Stimulated activated CD4-positive, alpha-beta T cell treated with anti-CD3 and anti-CD28 coated beads, Interleukin-15, amount 100 ng/mL, for 1 hour (primary cell): ENCODE data around the gene PHRF1.

Source experiments
- DNase-seq, 2 donors: peaks; one replicate each; pipeline ENCODE4 v3.0.0-alpha.2; 2020; ENCODE audit warnings: low read depth in 1 of 2, low spot score in 1 of 2

PHRF1 gene

GRCh38 chr11:625636-626268, 49.5 kb downstream of the PHRF1 start:
- no peak for DNase-seq

GRCh38 chr11:626475-627307, 50.4 kb downstream of the PHRF1 start, which contains the start of gene SCT:
TSS of gene SCT (minus strand) at chr11:627181. CDS start at chr11:627143, 38 bp downstream.
- no peak for DNase-seq

- no peak for DNase-seq
Measured at GRCh38 chr11:627308-627576, 51.0 kb downstream of the PHRF1 start.

GRCh38 chr11:628056-628455, 51.8 kb downstream of the PHRF1 start:
- DNase-seq: no peak

- DNase-seq: no peak
Measured at GRCh38 chr11:629237-629583, 52.9 kb downstream of the PHRF1 start.

GRCh38 chr11:630871-631270, 54.6 kb downstream of the PHRF1 start:
- DNase-seq: no peak

GRCh38 chr11:635945-636510, 59.8 kb downstream of the PHRF1 start:
- no peak for DNase-seq

DNA sequence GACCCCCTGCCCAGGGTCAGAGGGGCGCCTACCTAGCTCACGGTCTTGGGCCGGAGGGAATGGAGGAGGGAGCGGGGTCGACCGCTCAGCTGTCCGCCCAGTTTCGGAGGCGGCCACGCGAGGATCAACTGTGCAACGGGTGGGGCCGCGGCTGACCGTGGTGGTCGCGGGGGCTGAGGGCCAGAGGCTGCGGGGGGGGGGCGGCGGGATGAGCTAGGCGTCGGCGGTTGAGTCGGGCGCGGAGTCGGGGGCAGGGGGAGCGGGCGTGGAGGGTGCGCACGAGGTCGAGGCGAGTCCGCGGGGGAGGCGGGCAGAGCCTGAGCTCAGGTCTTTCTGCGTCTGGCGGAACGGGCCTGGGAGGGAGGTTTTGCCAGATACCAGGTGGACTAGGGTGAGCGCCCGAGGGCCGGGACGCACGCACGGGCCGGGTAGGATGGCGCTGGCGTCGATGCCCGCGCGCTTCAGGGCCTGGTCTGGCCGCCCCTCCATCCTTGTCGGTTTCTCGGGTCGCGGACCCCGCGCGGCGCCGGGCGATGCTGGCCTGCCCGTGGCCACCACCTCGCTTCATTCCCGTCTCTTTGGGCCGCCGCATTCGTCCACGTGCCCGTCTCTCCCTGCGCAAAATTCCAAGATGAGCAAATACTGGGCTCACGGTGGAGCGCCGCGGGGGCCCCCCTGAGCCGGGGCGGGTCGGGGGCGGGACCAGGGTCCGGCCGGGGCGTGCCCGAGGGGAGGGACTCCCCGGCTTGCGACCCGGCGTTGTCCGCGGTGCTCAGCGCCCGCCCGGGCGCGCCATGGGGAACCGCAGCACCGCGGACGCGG, 60.5 kb downstream of the PHRF1 start, which contains the start of gene DRD4:
TSS of gene DRD4 (plus strand) at position 759 of the 822 bp plus-strand sequence. CDS start at position 795, 36 bp downstream.
- DNase-seq: no peak

GRCh38 chr11:637333-637592, 61.0 kb downstream of the PHRF1 start:
- DNase-seq: no peak

- no peak for DNase-seq
Measured at GRCh38 chr11:637593-638521, 61.6 kb downstream of the PHRF1 start.

- DNase-seq: no peak
Measured at GRCh38 chr11:638631-639331, 62.5 kb downstream of the PHRF1 start.

DNA sequence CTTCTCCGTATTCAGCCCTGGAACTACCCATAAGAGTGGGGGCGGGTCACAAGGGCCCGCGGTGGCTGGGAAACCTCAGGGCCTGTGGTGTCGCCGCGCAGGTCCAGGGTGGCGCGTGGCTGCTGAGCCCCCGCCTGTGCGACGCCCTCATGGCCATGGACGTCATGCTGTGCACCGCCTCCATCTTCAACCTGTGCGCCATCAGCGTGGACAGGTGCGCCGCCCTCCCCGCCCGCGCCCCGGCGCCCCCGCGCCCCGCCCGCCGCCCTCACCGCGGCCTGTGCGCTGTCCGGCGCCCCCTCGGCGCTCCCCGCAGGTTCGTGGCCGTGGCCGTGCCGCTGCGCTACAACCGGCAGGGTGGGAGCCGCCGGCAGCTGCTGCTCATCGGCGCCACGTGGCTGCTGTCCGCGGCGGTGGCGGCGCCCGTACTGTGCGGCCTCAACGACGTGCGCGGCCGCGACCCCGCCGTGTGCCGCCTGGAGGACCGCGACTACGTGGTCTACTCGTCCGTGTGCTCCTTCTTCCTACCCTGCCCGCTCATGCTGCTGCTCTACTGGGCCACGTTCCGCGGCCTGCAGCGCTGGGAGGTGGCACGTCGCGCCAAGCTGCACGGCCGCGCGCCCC, 63.2 kb downstream of the PHRF1 start:
- DNase-seq: no peak

GRCh38 chr11:640021-640706, 63.9 kb downstream of the PHRF1 start:
- DNase-seq: no peak

DNA sequence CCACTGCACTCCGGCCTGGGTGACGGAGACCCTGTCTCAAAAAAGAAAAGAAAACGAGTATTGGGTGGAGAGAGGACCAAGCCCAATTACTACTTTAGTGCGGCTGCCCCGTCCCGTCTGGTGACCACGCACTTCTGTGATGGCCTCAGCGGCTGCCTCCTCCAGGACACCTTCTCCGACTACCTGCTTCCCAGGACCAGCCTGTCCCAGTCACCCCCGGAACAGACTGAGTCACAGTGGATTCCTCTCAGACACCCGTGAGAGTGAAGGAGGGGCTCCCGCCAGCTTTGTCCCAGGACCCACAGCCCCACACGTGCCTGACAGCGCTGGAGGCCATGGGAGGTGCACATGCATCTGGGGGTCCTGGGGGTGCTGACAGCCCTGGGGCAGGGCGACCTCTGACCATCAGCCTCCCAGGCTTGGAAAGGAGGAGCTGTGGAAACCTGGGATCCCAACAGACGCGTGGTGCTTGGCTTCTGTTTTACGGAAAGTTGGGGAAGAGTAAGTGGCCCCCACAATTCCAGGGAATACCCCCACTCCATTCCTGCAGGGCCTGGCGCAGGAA, 65.6 kb downstream of the PHRF1 start:
- no peak for DNase-seq

DNA sequence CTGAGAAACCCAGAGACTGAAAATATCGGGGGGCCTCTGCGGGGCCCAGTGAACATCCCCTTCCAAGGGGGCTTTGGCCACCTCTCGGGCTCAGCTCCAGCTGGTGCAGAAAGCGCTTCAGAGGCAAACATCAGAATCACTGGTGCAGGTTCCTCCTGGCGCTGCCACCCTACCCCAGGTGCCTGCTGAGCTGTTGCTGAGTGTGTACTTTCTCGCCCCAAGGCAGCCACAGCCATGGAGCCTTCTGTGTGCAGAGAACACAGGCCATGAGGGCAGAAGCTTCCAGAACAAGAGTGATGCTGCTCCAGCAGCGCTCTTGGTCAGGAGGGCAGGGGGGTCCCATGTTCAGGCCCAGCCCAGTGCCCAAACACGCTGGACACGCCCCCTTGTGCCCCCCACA, 67.1 kb downstream of the PHRF1 start:
- no peak for DNase-seq

DNA sequence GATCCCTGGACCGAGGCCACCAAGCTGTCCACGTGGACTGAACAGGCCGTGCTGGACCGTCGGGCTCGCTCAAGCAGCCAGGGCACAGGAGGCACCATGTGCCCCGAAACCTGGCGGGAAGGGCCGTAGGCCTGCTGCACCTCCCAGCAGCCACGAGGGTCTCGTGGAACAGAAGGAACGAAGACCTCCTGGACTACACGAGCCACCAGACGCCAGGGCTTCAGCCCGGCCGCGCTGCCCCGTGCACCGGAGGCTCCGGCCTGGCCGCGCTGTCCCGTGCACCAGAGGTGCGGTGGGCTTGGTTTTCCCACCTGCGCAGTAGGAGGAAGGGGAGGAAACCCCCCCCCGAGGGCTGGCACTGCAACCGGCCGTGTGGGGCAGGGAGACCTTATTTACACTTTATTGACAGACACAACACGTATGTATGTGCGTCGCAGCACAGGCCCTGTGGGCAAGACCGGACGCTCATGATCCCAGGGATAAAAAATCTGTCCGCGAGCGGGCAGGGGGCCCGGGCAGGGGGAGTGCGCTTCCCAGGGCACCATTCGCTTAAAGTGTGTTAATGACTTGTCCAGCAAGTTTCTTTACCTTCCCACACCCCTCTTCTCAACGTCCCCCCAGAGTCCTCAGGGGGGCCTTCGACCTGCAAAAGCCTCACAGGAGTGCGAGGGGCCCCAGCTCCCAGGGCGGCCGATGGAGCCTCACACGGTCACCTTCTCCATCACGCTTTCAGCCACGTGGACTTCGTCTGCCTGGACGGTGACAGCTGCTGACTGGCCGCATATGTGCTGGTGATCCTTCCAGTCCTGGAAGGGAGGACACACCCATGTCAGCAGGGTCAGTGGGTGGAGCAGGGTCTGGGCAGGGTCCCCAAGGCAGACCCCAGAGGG, 67.8 kb downstream of the PHRF1 start:
- no peak for DNase-seq

DNA sequence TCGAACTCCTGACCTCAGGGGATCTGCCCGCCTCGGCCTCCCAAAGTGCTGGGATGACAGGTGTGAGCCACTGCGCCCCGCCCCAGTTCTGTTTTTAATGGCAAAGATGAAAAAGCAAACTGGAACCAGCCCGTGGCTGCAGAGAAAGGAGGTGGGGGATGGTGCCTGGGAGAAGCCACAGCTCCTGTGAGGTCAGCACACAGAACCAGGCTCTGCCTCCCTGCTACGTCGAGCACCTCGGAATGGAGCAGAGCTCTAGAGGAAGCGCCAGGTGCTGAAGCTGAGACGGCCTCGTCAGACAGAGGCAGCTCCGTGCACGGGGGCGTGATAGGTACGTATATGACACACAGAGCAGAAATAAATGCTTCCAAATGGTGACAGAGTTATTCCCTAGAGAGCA, 69.3 kb downstream of the PHRF1 start:
- DNase-seq: no peak

DNA sequence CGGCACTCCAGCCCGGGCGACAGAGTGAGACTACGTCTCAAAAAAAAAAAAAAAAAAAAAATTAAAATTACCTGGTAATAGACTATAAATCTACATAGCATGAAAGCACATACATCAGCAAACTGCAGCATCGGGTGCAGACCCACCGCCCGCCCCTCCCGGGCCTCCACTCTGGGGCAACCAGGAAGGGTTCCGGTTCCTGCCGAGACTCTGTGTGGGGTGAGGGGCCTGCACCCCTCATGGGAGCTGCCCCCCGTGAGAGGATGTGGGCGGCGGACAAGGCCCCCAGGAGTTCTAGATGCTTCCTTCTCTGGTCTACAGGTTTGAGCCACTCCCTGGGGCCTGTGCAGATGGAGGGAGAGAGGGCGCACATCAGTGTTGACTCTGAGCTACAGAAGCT, 69.9 kb downstream of the PHRF1 start:
- DNase-seq: no peak
